SK-N-SH (cell line): ENCODE measurements around the gene CCDC152. TPM values are rescaled to one million over a fixed set of nuclear protein-coding genes. Genes with fewer than 3 reads are reported as not detected.

ENCODE experiments used
- CTCF ChIA-PET: fragments of 300-600, 350-600 bp; formaldehyde crosslinking; extraction: SDS; loops from one replicate; lab custom pipeline; 2021; lab: Yijun Ruan, JAX
- POLR2A ChIA-PET: fragments of 350-600 bp; sonication (Branson Sonifier 250); formaldehyde crosslinking; extraction: SDS; loops from one replicate; lab custom pipeline; 2020; ENCODE audit warnings: antibody characterized with exemption, inconsistent platforms; lab: Yijun Ruan, JAX
- DNase-seq: peaks from one replicate; pipeline ENCODE4 v3.0.0; 2012
- H2AFZ ChIP-seq: fragments of 200-600 bp; sonication (generic); 2 replicates; pipeline ENCODE4 v1.8.1; 2016; ENCODE audit warnings: antibody characterized with exemption, mild to moderate bottlenecking, low read depth
- H3F3A ChIP-seq: fragments of 200-600 bp; sonication (generic); replicated peaks from 2 replicates; pipeline ENCODE3; 2016; ENCODE audit warnings: antibody characterized with exemption, mild to moderate bottlenecking; ENCODE audit not compliant: insufficient read depth
- H3K27ac ChIP-seq, 2 experiments: fragments of 200-500 bp in 1 of 2; fragments of 200-600 bp in 1 of 2; sonication (Bioruptor generic) in 1 of 2; sonication (generic), shearing (Covaris generic) in 1 of 2; 2 replicates each; pipeline versions ENCODE4 v1.5.1 to v1.6.1; 2014 to 2016; ENCODE audit warnings: low read depth in 2 of 2, inconsistent platforms in 1 of 2, low read length in 1 of 2, mild to moderate bottlenecking in 1 of 2, mixed read lengths in 1 of 2
- H3K27me3 ChIP-seq: fragments of 200-600 bp; sonication (generic), shearing (Covaris generic); 2 replicates; pipeline ENCODE4 v1.6.1; 2016; ENCODE audit warnings: mixed run types; ENCODE audit not compliant: insufficient read depth
- H3K36me3 ChIP-seq, 2 experiments: fragments of 200-500 bp in 1 of 2; fragments of 200-600 bp in 1 of 2; sonication (Bioruptor generic) in 1 of 2; sonication (generic) in 1 of 2; replicated peaks in 1 of 2; 2 replicates each; pipeline versions ENCODE3 to v1.5.1; 2014 to 2016; ENCODE audit warnings: low read length in 1 of 2, mild to moderate bottlenecking in 1 of 2; ENCODE audit not compliant: insufficient read depth in 2 of 2, control insufficient read depth in 1 of 2
- H3K4me1 ChIP-seq, 2 experiments: fragments of 200-500 bp in 1 of 2; fragments of 200-600 bp in 1 of 2; sonication (Bioruptor generic) in 1 of 2; sonication (generic), shearing (Covaris generic) in 1 of 2; 2 replicates each; pipeline versions ENCODE4 v1.5.1 to v1.6.1; 2014 to 2016; ENCODE audit warnings: low read depth in 1 of 2, low read length in 1 of 2, mixed run types in 1 of 2; ENCODE audit not compliant: insufficient read depth in 2 of 2, control insufficient read depth in 1 of 2
- H3K4me2 ChIP-seq: fragments of 200-600 bp; sonication (generic), shearing (Covaris generic); 2 replicates; pipeline ENCODE4 v1.6.1; 2017; ENCODE audit warnings: mixed run types
- H3K4me3 ChIP-seq, 2 experiments: fragments of 200-500 bp in 1 of 2; fragments of 200-600 bp in 1 of 2; sonication (Bioruptor generic) in 1 of 2; sonication (generic), shearing (Covaris generic) in 1 of 2; 2 replicates each; pipeline versions ENCODE4 v1.5.1 to v1.8.1; 2014 to 2016; ENCODE audit warnings: low read depth in 2 of 2, inconsistent platforms in 1 of 2, low read length in 1 of 2, mild to moderate bottlenecking in 1 of 2, mixed read lengths in 1 of 2, moderate library complexity in 1 of 2
- H3K79me2 ChIP-seq: fragments of 200-600 bp; sonication (generic); 2 replicates; pipeline ENCODE4 v1.8.1; 2017; ENCODE audit warnings: mild to moderate bottlenecking; ENCODE audit not compliant: insufficient read depth
- H3K9ac ChIP-seq: fragments of 200-600 bp; sonication (generic); 2 replicates; pipeline ENCODE4 v1.6.1; 2017; ENCODE audit warnings: mixed run types
- H3K9me2 ChIP-seq: fragments of 200-600 bp; sonication (generic); 2 replicates; pipeline ENCODE4 v1.6.1; 2017; ENCODE audit warnings: mixed run types
- H3K9me3 ChIP-seq: fragments of 200-600 bp; sonication (generic); 2 replicates; pipeline ENCODE4 v1.6.1; 2017; ENCODE audit warnings: mixed run types, mild to moderate bottlenecking, moderate library complexity
- H4K20me1 ChIP-seq: fragments of 200-600 bp; sonication (generic); 2 replicates; pipeline ENCODE4 v1.6.1; 2017; ENCODE audit warnings: mild to moderate bottlenecking, mixed run types; ENCODE audit not compliant: insufficient read depth
- EP300 ChIP-seq, 2 experiments: IDR thresholded peaks; 2 replicates each; pipeline versions ENCODE4 v1.4.0 to v1.6.1; 2012; ENCODE audit warnings: borderline replicate concordance in 1 of 2, low read depth in 1 of 2, low read length in 1 of 2
- FOXM1 ChIP-seq: IDR thresholded peaks from 2 replicates; pipeline ENCODE4 v1.4.0; 2012; ENCODE audit warnings: low read depth, mild to moderate bottlenecking
- GATA2 ChIP-seq: sonication (generic); formaldehyde crosslinking; IDR thresholded peaks from 2 replicates; pipeline ENCODE4 v1.5.0; 2020; ENCODE audit warnings: mild to moderate bottlenecking, missing genetic modification reagents
- MEF2A ChIP-seq: IDR thresholded peaks from 2 replicates; pipeline ENCODE4 v1.4.0; 2012; ENCODE audit warnings: low read depth, borderline replicate concordance
- MXI1 ChIP-seq: IDR thresholded peaks from 2 replicates; pipeline ENCODE4 v1.6.1; 2012; ENCODE audit warnings: mild to moderate bottlenecking, low read depth, low read length, improper control_type of control experiment
- NFIC ChIP-seq: IDR thresholded peaks from 2 replicates; pipeline ENCODE4 v1.4.0; 2012; ENCODE audit warnings: borderline replicate concordance
- RXRA ChIP-seq: IDR thresholded peaks from 2 replicates; pipeline ENCODE4 v1.4.0; 2012; ENCODE audit warnings: low read depth, mild to moderate bottlenecking, borderline replicate concordance
- SIN3A ChIP-seq: IDR thresholded peaks from 2 replicates; pipeline ENCODE4 v1.6.1; 2012; ENCODE audit warnings: low read depth, mild to moderate bottlenecking, low read length, moderate library complexity, borderline replicate concordance
- SMC3 ChIP-seq: IDR thresholded peaks from 2 replicates; pipeline ENCODE4 v1.6.1; 2012; ENCODE audit warnings: low read depth, low read length, improper control_type of control experiment
- TCF12 ChIP-seq: IDR thresholded peaks from 2 replicates; pipeline ENCODE4 v1.4.0; 2012
- YY1 ChIP-seq: IDR thresholded peaks from 2 replicates; pipeline ENCODE4 v1.4.0; 2012; ENCODE audit warnings: low read depth, mild to moderate bottlenecking
- WGBS: methylation state at CpG from one replicate; pipeline ENCODE4 v1.1.6; 2017; ENCODE audit warnings: low lambda C conversion rate; 5-methylcytosine and 5-hydroxymethylcytosine counted together
- polyA plus RNA-seq, 3 experiments: library from polyadenylated mRNA; depleted of rRNA; stranded (reverse); fragments of >200 nt; gene quantifications; 2 replicates each; pipeline ENCODE4 v1.2.3, GENCODE V29; 2012
- TF ChIP-seq, protein P1 (sequence below): IDR thresholded peaks from 2 replicates; pipeline ENCODE4; 2012
- TF ChIP-seq, protein P2 (sequence below): IDR thresholded peaks from 2 replicates; pipeline ENCODE4 v1.6.1; 2012; ENCODE audit warnings: mild to moderate bottlenecking, low read depth, low read length, moderate library complexity
- TF ChIP-seq, protein P3 (sequence below): fragments of 150-350 bp; IDR thresholded peaks from 2 replicates; pipeline ENCODE4 v1.6.1; 2016; ENCODE audit warnings: mild to moderate bottlenecking, low read depth, low read length

The CCDC152 gene
- polyA plus RNA-seq, 1 of the 3 experiments (the other 2 are of a cell fraction): 2.1 TPM

DNA sequence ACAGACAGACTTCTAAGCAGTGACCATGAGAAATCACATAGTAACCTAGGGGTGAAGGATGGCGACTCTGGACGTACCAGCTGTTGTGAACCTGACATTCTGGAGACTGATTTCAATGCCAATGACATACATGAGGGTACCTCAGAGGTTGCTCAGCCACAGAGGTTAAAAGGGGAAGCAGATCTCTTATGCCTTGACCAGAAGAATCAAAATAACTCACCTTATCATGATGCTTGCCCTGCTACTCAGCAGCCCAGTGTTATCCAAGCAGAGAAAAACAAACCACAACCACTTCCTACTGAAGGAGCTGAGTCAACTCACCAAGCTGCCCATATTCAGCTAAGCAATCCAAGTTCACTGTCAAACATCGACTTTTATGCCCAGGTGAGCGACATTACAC lies 38.0 kb upstream of the CCDC152 start:
- Histone ChIP-seq H3K9ac (no peak overlapping the region), H3K4me3 (no peak overlapping the region), H3K9me2 (no peaks in the 10 kb centered on the region), H3F3A (no peaks in the 10 kb centered on the region), H3K27ac (no peak overlapping the region), H3K36me3 (no peaks in the 10 kb centered on the region), H3K79me2 (no peaks in the 10 kb centered on the region), H3K4me1 (no peaks in the 10 kb centered on the region), H3K9me3 (no peaks in the 10 kb centered on the region), H4K20me1 (no peaks in the 10 kb centered on the region), H2AFZ (no peak overlapping the region), H3K4me2 (no peak overlapping the region), H3K27me3 (peaks cover 6% of the 10 kb centered on the region; the same call in 1 of the 2 replicates)
- no peak for DNase-seq
- 6% methylated on average over 4 of the region's 4 CpGs for WGBS
- ChIA-PET CTCF (no interaction called here), POLR2A (no interaction called here)
- TF ChIP-seq MEF2A (no peak), YY1 (no peak), EP300 (IDR thresholded peaks at IDR 0.05; ENCODE audit: borderline replicate concordance in 1 of 2, low read depth in 1 of 2, low read length in 1 of 2) (no peak), FOXM1 (no peak), NFIC (no peak), SIN3A (no peak), TCF12 (no peak), RXRA (no peak), SMC3 (no peak), MXI1 (no peak), GATA2 (no peak)
- TF ChIP-seq, protein P1, sequence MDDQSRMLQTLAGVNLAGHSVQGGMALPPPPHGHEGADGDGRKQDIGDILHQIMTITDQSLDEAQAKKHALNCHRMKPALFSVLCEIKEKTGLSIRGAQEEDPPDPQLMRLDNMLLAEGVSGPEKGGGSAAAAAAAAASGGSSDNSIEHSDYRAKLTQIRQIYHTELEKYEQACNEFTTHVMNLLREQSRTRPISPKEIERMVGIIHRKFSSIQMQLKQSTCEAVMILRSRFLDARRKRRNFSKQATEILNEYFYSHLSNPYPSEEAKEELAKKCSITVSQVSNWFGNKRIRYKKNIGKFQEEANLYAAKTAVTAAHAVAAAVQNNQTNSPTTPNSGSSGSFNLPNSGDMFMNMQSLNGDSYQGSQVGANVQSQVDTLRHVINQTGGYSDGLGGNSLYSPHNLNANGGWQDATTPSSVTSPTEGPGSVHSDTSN: no peak
- TF ChIP-seq, protein P2, sequence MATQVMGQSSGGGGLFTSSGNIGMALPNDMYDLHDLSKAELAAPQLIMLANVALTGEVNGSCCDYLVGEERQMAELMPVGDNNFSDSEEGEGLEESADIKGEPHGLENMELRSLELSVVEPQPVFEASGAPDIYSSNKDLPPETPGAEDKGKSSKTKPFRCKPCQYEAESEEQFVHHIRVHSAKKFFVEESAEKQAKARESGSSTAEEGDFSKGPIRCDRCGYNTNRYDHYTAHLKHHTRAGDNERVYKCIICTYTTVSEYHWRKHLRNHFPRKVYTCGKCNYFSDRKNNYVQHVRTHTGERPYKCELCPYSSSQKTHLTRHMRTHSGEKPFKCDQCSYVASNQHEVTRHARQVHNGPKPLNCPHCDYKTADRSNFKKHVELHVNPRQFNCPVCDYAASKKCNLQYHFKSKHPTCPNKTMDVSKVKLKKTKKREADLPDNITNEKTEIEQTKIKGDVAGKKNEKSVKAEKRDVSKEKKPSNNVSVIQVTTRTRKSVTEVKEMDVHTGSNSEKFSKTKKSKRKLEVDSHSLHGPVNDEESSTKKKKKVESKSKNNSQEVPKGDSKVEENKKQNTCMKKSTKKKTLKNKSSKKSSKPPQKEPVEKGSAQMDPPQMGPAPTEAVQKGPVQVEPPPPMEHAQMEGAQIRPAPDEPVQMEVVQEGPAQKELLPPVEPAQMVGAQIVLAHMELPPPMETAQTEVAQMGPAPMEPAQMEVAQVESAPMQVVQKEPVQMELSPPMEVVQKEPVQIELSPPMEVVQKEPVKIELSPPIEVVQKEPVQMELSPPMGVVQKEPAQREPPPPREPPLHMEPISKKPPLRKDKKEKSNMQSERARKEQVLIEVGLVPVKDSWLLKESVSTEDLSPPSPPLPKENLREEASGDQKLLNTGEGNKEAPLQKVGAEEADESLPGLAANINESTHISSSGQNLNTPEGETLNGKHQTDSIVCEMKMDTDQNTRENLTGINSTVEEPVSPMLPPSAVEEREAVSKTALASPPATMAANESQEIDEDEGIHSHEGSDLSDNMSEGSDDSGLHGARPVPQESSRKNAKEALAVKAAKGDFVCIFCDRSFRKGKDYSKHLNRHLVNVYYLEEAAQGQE: no peak
- TF ChIP-seq, protein P3, sequence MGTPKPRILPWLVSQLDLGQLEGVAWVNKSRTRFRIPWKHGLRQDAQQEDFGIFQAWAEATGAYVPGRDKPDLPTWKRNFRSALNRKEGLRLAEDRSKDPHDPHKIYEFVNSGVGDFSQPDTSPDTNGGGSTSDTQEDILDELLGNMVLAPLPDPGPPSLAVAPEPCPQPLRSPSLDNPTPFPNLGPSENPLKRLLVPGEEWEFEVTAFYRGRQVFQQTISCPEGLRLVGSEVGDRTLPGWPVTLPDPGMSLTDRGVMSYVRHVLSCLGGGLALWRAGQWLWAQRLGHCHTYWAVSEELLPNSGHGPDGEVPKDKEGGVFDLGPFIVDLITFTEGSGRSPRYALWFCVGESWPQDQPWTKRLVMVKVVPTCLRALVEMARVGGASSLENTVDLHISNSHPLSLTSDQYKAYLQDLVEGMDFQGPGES: no peak
